NCI-H345 (cell line): ENCODE results near the gene PAFAH2.
"Not testable (repeated sequence)": the region's sequence is repeated elsewhere in the genome, so short reads cannot be mapped to it uniquely, and the experiment has no call there.

Experiments
- DNase-seq: peaks from one replicate; lab custom pipeline; 2025; lab: John Stamatoyannopoulos, UW

PAFAH2 gene

DNA sequence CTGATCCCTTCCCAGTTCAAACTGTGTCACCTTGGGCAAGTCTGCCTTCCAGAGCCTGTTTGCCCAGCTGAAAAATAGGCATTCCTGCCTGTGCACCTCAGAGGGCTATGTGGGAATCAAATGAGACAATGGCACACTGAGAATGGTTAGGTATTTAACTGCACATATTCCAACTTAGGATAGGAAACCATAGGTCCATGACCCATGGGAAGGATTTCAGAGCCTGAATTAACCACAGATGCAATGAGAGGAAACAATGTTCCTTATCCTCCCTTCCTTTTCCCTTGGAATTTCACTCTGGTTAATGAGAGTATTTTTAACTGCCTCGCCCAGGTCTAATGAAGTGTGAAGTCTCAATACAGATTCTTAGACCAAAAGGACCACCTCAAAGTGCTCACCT is 12.7 kb downstream of the PAFAH2 start:
- DNase-seq = no peak

DNA sequence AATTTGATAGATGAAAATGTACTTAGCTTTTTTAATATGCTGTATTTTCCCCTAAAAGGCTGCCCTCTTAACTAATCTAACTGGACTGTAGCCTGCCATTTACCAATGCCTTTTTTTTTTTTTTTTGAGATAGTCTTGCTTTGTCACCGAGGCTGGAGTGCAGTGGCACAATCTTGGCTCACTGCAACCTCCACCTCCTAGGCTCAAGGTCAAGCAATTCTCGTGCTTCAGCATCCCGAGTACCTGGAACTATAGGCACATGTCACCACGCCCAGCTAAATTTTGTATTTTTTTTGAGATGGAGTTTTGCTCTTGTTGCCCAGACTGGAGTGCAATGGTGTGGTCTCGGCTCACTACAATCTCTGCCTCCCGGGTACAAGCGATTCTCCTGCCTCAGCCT is 18.7 kb downstream of the PAFAH2 start:
- DNase-seq = no peak

DNA sequence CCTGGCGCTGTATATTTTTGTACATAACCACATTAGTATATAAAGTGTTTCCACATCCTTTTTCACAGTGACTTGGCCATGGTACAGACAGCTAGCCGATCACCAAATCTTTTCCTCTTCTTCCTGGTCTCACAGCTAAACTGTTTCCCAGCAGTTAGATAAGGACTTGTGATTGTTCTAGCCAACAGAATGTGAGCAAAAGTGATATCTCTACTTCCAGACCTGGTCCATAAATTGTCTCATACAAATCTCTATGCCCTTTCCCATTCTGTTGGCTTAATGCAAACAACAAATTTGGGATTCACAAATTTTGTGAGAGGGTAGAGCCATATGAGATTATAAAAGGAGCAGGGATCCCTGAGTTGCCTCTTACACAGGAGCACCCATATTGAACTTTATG is 19.5 kb downstream of the PAFAH2 start:
- DNase-seq = no peak

DNA sequence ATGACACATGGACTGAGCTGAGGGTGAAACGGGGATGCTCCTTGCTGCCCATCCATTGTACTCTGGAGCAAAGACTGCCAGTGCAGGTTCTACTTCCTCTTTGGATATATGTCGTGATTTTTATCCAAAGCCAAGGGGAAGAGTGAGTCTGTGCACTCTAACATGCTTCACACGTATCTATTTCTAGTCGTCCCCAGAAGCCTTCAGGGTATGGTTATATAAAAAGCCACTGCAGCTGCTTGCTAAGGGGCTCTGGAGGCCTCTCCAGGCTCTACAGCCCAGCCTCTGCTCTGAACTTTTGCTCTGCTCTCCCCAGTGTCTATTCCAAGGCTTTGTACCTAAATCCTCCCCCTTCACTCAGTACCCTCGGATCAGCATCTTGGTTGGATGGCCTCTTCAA is 20.1 kb downstream of the PAFAH2 start:
- no peak for DNase-seq

DNA sequence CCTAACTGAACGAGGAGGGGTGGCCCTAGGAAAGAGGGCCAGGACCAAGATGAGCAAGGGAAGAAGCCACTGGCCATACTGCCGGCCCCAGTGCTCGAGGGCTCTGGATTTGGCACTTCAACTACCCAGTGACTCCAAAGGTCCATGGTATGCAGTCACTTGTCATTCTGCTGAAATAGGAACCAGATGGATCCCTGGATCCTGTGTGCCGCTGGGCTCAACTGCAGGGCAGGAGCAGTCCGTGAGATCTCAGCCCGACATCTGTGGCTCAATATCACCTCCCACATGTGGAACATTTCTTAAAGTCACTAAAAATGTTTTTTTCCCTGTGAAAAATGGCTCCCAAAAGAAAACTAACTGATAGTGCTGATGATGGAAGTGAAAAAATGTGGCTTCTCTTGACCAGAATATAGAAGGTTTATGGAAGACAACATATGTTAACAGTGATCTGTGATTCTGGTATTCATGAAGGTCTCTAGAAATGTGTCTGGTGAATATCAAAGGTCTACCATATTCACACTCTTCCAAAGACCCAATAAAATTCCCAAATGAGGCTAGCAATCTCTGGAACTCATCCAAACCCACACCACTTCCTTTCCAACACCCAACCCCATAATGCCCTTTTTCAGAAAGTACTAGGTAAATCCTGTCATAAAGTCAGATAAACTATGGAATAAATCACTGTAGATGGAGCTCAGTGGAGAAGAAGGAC is 24.1 kb downstream of the PAFAH2 start:
- no peak for DNase-seq

DNA sequence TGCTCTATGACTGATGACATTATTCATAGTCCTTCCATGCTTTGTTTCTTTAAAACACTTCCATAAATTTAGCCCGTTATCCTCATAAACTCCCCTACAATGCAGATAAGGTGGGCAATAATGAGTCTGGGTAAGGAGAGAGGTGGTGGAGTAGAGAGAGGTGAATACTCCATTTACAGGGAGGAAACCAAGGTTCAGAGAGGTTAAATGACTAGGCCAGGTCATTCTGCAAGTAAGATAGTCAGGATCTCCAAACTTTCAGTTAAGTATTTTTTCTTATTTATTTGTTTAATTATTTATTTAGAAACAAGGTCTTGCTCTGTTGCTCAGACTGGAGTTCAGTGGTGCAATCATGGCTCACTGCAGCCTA is 26.1 kb downstream of the PAFAH2 start:
- no peak for DNase-seq

DNA sequence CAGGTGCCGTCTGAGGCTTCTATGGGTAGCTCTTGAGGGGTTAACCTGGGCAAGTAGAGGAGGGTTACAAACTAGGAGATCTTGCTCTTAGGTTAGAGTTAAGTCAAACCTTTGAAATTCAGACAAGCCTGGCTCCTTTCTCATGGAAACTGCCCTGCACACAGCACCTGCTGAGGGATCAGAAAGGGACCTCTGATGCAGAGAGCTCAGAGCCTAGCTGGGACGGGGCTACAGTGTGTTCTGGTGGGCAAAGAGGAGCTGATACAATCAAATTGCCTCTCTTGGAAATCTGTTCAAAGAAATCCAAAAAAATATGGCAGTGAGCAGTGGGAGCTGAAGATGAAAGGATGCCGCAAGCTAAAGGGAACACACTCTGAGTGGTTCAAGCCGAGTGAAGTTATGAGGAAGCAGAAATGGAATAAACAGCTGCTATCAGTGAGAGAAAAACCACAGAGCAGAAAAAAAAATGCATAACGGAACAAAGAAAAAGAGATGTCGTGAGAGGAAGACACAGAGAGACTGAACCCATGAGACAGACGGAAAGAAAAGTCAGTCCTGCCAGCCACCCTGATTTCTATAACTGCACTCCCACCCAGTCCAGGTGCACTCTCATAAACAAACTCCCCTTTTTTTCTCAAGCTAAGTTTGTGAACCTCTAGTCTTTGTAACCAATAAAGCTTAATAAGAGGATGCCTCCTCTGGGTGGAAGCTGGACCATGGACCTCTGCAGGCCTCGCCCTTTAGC is 26.6 kb downstream of the PAFAH2 start:
- DNase-seq = no peak

DNA sequence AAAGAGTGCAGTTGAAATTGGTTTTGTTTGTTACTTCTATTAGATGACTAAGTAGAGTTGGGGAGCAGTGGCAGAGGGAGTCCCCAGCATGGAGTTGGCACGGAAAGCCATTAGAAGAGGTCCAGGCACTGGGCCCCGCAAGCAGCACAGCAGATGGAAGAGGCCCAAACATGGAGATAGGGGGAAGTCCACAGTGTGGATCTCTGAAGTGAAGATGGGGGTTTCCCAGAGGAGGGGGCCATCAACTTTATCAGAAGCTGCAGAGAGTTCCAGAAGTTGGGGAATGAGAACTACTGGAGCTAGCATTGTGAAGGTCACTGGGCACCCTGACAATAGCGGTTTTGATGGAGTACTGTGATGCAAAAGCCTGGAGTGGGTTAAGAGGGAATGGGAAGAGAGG is 30.6 kb downstream of the PAFAH2 start:
- no peak for DNase-seq

DNA sequence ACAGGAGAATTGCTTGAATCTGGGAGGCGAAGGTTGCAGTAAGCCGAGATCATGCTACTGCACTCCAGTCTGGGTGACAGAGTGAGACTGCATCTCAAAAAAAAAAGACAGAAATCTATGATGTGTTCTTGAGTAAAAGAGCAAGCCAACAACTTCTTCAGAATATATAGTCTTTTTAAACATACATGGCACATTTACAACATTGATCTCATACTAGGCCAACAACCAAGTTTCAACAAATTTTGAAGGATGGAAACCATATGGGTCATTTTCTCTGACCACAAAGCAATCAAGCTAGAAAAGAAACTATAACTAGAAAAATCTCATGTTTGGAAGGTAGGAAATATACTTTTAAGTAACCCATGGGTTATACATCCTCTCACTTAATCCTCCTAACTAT is 38.3 kb downstream of the PAFAH2 start:
- no peak for DNase-seq

DNA sequence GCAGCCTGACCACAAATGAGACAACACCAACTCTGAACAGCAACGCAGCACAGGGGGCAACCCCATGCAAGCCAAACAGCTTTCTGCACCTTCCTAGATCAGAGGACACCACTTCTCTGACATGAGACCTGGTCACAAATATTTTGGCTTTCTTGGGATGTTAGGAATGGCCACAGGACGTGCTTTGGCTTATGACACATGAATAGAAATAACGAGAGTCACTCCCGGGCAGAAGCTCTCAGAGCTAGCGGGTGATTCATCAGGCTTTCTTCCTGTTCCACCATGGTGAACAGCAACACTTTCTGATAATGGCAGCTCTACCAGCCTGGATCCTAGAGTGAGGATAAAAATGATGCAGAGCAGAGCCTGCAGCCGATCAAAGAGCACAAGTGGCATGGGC is 39.4 kb downstream of the PAFAH2 start:
- DNase-seq = no peak

DNA sequence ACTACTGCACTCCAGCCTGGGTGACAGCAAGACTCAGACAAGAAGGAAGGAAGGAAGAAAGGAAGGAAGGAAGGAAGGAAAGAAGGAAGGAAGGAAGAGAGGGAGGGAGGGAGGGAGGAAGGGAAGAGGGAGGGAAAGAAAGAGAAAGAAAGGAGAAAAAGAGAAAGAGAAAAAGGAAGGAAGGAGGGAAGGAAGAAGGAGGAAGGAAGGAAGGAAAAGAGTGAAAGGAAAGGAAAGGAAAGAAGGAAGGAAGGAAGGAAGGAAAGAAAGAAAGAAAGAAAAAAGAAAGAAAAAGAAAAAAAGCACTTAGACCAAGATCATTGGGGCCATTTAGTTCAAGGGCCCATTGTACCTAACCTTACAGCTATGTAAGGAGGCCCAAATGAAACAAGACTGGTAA is 42.3 kb downstream of the PAFAH2 start:
- DNase-seq = no peak

DNA sequence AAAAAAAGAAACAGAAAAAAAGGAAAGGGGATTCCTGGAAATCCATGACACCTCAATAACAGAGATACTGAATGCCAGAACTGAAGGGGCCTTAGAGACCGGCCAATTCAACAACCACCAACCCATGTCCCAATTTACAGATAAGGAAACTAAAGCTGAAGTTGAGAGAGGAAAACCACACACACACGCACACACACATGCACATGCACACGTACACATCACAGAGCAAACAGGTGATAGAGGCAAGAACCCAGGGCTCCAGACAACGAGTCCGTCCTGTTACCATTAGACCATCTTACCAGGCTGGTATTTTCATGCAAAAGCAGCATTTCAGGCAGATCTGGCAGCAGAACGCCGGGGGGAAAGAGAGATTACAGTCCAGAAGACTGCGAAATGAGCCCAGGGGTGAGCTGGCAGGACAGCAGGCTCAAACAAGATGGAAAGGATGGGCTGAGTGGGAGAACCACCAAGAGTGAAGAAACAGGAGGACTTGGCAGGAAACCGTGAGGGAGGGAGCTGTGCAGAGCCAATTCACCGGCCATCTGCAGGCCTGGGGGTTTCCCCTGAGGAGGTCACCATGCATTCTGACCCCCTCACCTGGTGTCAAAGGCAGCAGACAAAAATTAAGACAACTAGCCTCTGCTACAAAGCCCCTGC is 43.5 kb downstream of the PAFAH2 start:
- DNase-seq = no peak

DNA sequence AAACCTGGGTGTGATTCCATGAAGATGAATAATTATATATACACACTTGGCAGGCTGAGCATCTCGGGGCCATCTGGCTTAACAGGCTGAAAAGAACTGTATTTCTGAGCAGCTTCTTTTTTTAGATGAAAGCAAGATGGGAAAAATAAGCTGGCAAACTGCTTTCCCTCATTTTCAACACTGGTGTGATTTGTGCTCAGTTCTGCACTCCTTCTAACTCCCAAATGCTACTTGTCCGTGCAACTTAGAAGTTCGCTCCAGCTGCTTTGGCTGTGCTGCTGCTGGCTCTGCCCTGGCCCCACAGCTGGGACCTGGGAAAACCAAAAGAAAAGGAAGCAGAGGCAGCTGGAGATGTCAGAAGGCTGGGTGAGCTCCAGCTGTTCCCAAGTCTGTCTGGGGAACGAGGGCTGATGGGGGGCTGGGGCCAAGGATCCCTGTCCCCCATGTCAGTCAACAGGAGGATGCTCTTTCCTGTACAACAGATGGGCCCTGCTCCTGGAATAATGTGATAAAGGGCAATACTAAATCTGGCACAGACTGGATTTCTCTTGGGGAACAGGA is 44.9 kb downstream of the PAFAH2 start:
- DNase-seq = no peak

DNA sequence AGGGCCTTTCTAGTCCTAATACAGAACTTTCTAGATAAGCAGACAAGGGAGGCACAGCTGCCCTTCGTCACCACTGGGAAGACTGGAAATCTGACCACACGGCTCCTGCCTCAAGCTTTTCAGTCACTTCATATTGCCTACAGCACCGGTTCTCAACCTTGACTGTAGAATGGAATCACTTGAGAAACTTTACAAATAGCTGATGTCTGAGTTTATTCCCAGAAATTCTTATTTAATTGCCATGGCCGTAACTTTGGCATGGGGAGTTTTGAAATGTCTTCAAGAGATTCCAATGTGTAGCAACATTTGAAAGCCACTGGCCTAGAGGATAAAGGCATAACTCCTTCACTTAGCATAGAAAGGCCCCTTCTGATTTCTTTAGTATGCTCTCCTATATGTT is 49.2 kb downstream of the PAFAH2 start:
- DNase-seq = no peak

DNA sequence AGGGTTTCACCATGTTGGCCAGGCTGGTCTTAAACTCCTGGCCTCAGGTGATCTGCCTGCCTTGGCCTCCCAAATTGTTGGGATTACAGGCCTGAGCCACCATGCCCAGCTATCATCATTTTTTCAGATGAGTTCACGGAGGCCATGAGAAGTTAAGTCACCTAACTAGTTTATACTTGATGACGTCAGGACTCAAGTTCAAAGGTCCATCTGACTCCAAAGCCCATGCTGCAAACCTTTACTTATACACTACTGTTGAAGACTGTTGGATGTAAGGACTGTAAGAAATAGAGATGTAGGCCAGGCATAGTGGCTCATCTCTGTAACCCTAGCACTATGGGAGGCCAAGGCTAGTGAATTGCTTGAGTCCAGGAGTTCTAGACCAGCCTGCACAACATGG is 50.8 kb downstream of the PAFAH2 start:
- no peak for DNase-seq

DNA sequence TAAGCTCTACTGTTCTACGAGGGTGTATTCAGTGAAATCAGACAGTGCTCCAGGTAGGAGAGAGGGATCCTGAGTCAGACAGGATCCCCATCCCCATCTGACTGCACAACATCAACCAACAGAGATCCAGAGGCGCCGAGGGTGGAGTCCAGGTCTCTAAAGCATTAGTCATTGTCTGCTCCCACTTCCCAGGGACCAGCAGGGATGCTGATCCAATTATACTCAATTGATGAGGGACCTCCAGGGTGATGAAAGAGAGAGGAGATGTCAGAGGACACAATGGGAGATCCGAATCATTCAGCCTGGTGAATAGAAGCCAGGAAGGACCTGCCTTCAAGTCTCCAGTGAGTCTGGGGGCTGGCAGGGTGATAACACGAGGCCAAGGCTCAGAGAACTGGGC is 52.1 kb downstream of the PAFAH2 start:
- no peak for DNase-seq

DNA sequence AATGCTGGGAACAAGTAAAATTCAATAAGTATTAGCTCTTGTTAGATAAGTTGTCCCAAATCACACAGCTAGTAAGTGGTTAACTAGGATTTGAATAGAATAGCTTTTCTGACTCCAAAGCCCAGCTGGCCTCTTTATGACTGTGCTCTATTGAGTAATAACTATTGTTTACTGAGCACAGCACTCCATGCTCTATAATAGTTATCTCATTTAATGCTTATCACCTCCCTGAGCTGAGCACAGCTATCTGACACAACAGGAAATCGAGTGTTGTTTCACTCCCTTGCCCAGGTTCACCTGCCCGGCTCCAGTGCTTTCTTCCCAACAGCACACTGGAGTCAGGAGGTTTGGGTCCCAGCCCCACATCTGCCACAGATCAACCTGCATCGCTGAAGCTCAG is 52.9 kb downstream of the PAFAH2 start:
- DNase-seq = no peak

DNA sequence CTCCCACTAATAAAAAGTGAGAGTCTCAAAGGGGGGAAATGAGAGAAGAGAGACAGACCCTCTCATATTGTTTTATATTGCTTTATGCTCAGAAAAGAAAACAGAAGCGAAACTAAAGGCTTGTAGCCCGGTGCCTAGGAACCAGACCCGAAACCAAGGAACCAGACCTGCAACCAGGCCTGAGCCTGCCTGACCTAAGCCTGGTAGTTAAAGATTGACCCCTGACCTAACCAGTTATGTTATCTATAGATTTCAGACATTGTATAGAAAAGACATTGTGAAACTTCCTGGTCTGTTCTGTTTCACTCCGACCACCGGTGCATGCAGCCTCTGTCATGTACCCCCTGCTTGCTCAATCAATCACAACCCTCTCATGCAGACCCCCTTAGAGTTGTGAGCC is 54.4 kb downstream of the PAFAH2 start:
- DNase-seq = not testable (repeated sequence)

DNA sequence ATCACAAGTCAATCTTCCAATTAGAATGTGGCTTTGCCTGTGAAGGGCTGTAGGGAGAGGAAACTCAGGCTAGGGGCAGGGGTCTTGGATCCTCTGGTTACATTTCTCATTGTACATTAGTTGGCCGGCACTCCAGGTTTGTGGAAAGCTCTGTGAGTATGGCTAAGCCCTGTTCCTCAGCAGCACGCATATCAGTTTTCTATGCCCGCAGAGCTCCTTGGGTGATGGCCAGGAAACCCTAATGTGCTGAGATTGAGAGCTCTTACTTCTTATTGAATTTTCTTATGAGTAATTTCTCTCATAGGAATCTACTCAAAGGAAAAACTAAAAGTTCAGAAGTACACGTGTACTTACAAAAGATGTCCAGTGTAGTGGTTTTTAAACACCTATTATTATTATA is 60.9 kb downstream of the PAFAH2 start:
- DNase-seq = no peak

DNA sequence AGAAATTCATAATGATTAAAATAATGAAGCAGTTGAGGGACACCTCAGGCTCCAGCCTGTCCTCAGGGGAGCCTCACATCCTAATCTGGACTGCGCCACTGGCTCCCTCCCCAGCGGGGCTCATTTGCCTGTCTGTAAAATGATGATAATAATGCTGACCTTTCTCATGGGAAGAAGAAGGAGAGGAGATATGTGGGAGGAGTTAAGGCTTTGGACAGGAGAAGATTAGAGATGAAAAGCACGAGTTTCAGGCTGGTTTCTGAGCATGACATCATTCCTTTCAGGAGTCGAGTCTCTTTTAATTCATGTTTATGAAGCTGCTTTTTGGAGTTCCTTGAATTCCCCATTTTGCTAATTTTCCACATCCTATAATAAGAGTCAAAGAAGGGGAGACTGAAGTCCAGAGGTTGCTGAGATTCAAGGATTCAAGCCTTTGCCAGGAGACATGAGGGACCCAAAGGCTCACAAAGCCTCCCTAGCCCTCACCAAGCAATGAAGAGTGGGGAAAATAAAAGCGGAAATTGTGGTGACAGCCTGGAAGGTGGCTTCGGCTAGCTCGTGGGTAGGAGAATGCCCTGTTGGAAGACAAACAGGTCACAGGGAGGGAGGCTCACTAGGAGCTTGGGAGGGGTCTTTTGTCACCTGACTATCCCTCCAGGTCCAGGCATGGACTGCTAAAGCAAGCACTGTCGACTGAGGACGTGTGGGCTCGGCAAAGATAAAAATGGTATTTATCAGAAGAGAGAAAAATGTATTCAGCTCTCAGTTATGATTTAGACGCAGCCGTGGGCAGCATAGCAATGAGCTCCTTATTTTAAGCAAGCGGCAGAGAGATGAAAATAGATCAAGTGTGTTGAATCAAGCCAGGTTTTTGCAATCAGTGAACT is 64.1 kb downstream of the PAFAH2 start:
- DNase-seq = no peak

DNA sequence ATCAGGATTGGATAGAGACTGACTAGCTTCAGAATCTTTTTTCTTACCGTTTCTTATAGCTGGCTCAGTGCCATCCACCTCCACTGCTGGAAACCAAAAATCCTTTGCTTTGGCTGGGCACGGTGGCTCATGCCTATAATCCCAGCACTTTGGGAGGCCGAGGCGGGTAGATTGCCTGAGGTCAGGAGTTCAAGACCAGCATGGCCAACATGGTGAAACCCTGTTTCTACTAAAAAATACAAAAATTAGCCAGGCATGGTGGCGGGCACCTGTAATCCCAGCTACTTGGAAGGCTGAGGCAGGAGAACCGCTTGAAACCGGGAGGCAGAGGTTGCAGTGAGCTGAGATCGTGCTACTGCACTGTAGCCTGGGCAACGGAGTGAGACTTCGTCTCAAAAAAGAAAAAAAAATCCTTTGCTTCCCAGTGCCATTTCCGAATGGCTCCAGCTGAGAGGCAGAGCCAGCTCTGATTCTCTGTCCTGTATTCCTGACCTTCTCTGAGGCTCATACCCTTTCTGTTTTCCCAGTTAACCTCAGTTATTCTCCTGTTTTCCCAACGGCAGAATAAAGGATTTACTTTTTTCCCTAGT is 65.0 kb downstream of the PAFAH2 start:
- DNase-seq = not testable (repeated sequence)

DNA sequence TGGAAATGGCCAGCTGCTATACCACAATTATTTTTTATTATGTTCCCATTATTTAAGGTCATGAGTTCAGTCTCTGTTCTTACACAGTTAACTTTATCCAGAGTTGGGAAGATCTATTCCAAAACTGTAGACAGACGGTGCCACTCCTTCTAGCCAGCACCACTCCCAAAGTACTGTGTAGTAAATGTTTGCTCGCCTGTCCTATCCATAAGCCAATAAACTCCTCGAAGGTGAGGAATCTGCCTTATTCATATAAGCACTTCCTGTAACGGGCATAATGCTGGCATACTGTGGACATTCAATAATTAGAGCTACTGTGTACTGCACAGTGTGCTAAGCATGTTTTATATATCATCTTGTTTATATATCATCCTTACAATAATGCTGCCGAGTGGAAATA is 65.5 kb downstream of the PAFAH2 start:
- no peak for DNase-seq
